GM19043 (cell line): ENCODE data around the gene NKAPL.

Experiments
- ATAC-seq: cut with Tn5 transposase; IDR thresholded peaks from one replicate; pipeline ENCODE4 v1.9.1; 2021; ENCODE audit warnings: low read depth; ENCODE audit not compliant: unreplicated experiment

The NKAPL gene

DNA sequence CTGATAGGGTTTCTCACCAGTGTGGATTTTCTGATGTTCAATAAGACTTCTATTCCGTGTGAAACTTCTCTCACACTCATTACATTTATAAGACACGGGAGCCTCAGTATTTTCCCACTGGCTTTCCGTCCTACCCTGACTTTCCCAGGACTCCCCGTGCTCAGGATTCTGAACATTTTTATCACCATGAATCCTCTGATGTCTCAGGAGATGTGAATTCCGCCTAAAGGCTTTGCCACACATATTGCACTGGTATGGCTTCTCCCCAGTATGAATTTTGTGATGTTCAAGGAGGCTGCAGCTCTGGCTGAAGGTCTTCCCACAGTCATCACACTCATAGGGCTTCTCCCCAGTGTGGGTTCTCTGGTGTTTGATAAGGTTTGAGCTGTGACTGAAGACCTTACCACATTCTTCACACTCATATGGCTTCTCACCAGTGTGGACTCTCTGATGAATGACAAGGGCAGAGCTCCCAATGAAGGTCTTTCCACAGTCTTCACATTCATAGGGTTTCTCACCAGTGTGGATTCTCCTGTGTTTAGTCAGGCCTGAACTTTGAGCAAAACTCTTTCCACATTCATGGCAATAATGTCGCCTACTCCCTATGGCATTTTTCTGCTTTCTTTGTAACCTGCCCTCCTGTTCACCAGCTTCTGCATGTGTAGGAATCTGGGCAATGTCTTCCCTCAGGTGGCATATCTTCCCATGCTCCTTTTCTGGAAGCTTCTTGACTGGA is 13.7 kb upstream of the NKAPL start:
- no peak for ATAC-seq

DNA sequence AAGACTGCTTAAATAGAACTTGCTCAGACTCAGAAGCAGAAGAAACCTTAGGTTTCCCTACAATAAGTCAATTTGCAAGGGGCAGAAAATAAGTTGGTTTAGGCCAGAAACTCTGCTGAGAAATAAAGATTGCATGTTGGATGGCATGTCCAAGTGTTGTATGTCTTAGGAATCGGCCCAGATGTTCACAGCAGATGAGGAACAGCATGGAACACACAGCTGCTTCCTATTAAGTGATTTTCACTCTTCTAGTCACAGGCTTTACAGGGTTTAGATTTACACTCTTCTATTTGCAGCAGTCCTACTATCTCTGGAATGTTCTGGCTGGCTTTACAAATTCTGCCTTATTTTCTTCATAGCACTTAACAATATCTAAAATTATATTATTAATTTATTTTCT is 10.2 kb upstream of the NKAPL start:
- ATAC-seq = no peak

DNA sequence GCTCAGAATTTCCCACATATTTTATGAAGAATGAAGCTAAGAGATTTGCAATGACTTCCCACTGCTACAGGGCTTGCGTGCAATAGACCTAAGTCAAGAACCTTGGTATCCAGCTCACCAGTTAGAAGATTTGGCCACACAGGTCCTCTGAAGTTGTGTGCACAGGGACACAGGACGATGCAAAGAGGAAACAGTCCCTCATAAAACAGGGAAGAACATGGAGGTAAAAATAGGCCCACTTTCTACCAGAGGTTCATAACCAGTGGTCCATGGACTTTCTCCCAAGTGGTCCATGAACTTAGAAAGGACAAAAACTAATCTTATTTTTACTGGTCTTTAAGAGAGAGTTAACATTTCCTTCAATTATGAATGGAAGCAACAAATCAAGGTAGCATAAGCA is 8.3 kb upstream of the NKAPL start:
- no peak for ATAC-seq

DNA sequence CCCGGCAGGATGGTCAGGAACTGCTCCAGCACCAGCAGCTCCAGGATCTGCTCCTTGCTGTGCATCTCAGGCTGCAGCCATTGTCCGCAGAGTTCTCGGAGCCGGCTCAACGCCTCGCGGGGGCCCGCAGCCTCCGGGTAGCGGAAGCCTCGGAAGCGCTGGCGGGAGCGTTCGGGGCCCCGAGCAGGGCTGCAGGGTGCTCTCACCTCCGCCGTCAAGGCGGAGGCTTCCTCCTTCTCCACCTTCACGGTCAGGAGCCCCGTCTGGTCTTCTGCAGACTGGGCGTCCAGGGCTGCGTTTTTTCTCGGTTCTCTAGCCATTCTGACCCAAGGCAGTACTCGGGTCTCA is 7.5 kb upstream of the NKAPL start:
- peak; percentile 36 for ATAC-seq

DNA sequence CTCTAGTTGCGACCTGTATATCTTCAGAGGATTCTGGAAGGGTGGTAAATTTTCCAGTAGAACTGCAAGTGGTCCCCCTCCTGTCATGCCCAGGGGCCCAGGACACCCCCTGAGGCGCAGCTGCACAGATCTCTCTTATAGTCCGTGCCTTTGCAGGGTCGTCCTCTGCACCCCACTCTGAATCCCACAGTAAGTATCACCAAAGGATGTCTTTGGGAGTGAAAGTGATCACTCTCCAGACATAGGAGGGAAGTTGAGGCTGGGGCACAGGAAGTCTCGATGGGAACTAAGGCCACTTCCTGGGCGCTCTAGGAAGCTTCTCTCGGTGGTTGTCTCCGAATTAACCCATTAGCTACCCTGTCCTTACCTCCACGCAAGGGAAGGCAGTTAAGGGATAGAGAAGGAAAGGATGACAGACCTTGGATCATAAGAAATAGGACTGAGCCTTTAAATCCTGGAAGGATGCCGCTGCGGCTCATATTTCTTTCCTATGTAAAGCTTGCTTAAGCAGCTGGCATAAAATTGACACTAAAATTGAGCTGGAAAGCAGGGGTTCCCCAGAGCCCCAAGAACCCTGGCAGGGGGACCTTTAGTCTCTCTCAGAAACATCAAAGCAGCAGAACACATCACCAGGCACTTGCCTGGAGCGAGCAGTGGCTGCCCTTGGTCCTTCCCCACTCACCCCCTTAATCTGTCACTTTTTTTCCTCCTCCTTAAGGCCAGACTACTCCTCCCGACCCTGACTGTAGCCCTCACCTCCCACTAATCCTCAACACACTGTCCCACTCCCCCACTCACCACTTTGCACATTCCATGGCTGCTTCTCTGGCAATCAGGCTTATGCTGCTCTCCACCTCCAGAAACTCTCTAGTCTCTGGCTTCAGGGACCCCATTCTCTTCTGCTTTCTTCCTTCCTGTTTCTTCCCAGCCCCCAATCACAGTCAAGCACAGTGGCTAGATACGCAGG is 6.8 kb upstream of the NKAPL start, which contains the start of gene ZKSCAN4:
Gene ZKSCAN4 (minus strand): TSS at position 261 of the 967 bp plus-strand sequence. CDS start 289 bp downstream, outside the sequence.
- ATAC-seq = peak; percentile 73

DNA sequence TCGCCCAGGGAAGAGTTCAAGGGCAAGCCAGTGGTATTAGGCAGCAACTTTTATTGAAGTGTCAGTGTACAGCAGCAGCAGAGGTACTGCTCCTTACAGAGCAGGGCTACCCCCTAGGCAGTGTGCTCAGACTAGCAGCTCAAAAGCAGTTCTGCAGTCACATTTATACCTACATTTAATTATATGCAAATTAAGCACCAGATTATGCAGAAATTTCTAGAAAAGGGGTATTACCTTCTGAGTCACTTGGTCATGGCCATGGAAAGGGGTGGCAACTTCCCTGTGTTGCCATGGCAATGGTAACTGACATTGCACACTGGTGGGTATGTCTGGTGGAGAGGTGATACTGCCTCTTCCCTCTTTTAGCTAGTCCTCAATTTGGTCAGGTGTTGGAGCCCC is 5.0 kb upstream of the NKAPL start:
- ATAC-seq = no peak

DNA sequence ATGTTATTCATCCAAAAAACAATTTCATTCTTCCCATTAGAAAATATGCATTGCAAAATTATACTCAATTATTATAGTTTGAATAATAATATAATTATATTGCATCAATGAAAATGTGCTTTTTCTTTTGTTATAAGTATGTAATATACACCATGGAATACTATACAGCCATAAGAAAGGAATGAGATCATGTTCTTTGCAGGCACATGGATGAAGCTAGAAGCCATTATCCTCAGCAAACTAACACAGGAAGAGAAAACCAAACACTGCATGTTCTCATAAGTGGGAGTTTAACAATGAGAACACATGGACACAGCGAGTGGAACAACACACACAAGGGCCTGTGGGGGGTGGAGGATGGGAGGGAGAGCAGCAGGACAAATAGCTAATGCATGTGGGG is 2.1 kb upstream of the NKAPL start:
- ATAC-seq = no peak

DNA sequence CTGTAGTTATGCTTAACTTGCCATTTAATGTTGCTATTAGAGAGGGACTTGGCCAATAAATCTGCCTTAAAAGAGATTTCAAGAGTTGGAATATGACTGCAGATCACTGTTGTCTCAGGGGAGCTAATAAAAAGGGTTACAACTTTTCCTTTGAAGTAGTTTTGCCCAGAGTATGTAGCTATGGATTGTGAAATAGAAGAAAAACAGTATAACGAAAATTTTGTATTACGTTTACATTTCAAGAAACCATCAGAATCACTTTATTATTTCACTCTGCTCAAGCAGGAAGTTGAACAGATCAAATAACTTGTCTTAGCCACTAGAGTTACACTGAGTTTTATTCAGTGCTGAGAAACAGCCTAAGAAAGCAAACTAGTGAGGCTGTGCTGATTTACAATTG is 4.8 kb downstream of the NKAPL start:
- no peak for ATAC-seq

DNA sequence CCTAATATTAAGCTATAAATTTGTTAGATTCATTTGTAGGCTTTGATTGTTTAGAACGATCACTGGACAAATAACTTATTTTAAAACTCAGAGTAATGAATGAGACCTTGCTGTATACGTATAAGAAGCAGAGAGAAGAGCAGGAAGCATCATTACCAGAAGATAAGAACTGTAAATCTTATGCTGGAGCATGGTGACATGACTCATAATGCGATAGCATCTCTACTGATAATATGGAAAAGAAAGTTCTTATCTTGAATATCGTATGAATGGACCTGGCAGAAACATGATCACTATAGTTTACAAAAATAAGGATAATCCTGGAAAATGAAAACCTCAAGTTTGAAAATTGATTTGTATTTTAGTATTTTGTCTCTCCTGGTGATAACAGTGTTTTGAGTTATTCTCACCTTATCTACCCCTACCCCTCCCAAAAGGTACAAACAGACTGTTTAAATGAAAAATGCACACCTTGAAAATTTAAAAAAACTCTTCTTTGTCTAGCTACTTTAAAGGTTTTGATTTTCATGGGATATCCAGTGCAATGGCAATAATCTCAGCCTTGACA is 5.8 kb downstream of the NKAPL start:
- ATAC-seq = no peak

DNA sequence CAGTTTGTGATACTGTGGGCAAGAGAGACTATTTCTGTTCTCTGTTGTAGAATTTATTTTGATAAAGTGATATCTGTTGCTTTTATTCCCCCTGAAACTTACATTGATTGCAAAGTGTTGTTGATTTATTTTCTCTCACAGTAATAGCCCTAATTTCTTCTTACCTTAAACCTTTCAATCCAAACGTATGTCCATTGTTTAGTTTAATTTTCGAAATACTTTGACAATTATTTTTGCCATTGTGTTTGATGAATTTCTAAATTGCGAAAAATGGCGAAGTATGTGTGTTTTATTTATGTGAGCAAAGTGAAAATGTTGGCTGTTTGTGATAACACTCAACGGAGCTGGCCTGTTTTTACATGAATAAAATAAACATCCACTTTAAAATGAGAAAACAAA is 7.5 kb downstream of the NKAPL start:
- ATAC-seq = no peak

DNA sequence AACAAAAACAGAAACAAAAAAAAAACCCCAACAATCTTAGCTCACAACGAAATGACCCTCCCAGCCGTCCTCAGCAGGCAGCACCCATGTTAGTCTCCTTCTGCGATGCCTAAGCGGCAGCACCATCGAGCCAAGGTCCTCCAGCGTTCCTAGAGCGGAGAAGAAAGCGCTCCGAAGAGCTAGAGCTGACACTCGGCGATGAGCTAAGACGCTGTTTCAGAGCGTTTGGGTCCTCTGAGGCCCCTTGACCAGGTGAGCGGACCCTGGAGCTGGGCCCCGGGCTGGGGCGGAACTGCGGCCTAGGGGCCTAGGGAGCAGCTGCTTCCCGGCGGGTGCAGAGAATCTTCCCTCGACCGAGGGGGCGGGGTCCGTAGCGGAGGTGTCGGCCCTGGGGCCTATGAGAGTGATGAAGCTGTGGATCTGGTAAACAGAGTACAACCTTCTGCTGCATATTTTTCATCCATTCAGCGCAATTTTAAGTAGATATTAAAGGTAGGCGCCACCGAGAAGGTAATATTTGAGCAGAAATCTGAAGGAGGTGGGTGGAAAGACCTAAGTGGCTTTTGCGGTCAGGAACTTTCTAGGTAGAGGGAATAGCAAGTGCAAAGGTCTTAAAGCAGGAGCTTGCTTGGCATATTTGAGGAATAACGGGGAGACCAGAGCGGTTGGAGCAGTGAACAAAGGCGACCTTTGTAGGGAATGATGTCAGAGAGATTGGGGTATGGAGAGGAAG is 8.0 kb downstream of the NKAPL start, which contains the start of gene ZSCAN26:
Gene ZSCAN26 (plus strand): TSS at position 182 of the 733 bp plus-strand sequence. CDS start 4,777 bp downstream, outside the sequence.
- ATAC-seq = peak; percentile 83

DNA sequence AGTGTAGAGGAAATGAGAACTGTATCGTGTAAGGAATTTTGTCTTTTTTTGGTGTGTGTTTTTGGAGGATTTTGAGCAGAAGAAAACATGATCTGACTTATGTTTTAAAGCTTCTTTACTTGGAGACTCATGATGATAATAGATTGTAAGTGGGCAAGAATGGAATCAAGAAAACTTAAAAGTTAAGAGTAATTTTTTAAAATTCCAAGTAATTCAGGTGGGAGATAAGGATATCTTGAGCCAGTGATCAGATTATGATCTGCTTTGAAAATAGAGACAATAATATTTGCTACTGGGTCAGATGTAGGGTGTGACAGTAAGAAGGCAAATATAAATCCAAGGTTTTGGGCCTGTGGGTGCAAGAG is 8.6 kb downstream of the NKAPL start:
- no peak for ATAC-seq

DNA sequence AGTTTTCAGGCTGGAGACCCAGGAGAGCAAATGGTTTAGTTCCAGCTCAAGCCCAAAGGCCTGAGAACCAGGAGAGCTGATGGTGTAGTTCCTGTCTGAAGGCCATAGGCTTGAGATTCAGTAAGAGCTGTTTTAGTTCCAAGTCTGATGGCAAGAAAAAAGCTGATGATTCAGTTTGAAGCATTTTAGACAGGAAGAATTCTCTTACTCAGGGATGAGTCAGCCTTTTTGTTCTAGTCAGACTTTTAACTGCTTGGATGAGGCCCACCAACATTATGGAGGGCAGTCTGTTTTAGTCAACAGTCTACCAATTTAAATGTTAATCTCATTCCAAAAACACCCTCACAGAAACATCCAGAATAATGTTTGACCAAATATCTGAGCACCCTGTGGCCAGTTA is 10.4 kb downstream of the NKAPL start:
- no peak for ATAC-seq

DNA sequence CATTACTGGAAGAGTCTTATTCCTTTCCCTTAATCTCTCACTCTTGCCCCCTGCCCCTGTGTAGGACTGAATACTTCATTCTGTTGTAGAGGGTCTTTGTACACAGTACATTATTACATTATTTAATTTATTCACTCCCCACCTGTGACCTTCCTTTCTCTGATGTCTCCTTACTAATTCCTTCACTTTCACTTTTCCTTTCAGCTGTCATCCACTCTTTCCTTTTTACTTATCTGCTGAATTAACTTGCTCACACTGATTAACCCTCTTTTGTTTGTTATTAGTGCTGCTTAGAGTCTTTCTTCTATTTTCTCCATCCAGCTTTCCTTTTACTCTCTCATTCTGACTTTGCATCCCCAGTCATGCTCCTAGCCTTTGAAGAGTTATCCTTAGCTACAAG is 15.8 kb downstream of the NKAPL start:
- ATAC-seq = no peak

DNA sequence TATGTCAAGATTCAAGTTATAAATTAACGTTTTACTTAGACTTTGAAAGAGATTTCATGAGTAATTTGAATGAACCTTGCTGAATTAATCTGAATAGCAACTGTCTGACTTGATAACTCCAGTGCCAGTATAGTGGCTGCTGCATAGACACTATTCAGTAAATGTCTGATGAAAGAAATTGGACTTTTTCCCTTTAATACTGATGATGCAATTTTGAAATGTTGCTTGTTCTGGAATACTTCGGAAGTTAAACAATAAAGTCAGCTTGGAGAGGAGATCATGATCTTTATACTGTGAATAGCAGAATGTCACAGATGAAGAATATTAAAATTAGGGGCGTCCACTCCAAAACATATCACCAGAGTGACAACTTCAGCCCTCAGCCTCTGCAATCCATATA is 18.6 kb downstream of the NKAPL start:
- no peak for ATAC-seq

DNA sequence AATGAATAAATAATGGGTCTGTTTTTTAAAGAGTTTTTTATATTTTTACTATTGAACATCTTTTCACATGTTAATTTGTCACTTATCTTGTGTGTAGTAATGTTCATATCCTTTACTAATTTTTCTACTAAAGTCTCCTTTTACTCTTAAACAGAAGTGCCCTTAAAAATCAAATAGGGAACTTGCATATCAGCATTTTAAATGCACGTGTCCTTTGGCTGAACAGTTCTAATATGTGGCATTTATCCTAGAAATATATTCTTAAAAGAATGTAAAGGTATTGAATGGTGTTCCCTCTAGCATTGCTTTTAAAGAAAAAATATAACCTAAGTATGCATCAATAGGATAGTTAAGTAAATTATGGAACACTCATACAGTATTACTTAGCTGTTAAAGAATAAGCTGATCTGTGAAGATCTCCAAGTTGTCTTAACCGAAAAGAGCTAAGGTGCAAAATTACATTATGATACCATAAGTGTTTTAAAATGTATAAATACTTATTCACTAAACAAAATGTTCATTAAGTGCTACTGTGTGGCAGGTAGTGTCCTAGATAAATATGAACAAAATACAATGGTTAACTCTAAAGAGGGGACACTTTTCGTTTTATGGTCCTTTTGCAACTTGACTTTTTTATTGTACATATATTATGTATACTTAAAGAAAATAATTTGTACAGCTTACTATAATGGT is 21.6 kb downstream of the NKAPL start:
- ATAC-seq = no peak

DNA sequence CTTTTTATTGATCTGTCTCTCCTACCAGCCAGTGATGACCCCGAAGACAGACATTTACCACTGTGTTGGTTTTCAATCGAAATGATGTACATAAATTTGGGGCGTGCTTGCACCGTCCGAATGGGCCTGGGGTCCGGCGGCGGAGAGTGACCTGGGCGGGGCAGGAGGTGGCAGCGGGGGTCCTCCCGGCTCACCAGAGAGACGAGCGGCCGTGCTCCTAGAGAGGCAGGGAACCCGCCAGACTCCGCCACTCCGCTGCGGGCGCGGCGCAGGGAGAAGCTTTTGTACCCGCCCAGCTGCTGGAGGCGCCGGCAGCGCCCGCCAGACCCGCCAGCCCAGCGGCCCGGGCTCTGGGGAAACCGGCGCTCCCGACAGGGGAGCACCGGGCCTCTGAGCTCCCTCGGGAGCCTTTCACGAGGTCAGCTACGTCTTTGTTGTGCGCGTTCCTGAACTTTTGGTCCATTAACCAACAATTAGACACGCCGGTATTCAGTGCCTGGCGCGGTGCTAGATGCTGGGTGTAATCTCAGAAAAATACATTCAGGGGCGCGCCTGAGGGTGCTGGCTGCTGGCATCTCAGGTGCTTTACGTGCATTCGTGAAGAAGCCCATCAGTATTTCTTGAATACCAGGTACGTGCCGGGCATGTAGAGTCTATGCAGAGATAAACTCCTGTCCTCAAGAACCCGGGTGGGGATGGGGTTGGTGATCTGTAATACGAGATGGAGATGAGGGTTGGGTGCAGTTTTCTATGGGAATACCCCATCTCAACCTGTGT is 22.4 kb downstream of the NKAPL start, which contains the start of gene PGBD1:
Gene PGBD1 (plus strand): TSS at position 285 of the 777 bp plus-strand sequence. CDS start 2,242 bp downstream, outside the sequence.
- ATAC-seq = peak; percentile 65

DNA sequence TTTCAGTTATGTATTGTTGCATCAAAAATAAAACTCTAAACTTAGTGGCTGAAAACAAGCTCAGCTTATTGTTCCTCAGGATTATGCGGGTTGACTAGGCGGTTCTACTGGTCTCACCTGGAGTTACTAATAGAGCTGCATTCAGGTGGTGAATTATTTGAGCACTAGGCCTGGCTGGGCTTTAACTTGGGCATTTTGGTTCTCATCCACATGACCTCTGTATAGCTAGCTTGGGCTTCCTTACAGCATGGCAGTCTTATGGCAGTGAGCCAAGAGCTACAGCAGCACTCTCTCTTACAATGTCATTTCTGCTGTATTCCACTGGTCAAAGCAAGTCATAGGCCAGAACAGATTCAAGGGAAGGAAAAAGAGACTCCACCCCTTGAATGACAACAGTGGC is 23.8 kb downstream of the NKAPL start:
- no peak for ATAC-seq

DNA sequence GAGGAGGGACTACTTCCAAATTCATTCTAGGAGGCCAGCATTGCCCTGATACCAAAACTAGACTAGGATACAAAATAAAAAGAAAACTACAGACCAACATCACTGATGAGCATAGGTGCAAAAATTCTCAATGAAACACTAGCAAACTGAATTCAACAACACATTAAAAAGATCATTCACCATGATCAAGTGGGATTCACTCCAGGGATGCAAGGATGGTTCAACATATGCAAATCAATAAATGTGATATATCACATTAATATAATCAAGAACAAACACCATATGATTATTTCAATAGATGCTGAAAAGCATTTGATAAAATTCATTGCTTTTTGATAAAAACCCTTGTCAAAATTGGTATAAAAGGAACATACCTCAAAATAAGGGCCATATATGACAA is 32.5 kb downstream of the NKAPL start:
- ATAC-seq = no peak
